K562 (cell line): ENCODE measurements around the gene KIAA1958. TPM values are rescaled to one million over a fixed set of nuclear protein-coding genes. Genes with fewer than 3 reads are reported as not detected.

Experiments used
- ARID2 ChIP-seq: fragments of 450-650 bp; IDR thresholded peaks from 2 replicates; pipeline ENCODE4 v1.6.1; 2017; ENCODE audit warnings: antibody characterized with exemption, mild to moderate bottlenecking
- DACH1 ChIP-seq: fragments of 450-650 bp; IDR thresholded peaks from 2 replicates; pipeline ENCODE4 v1.6.1; 2018; ENCODE audit not compliant: partially characterized antibody
- E2F6 ChIP-seq, 2 experiments: IDR thresholded peaks; 2 replicates each; pipeline ENCODE4 v1.6.1; 2011; ENCODE audit warnings: borderline replicate concordance in 1 of 2, control low read depth in 1 of 2, low read depth in 1 of 2, low read length in 1 of 2, mild to moderate bottlenecking in 1 of 2, mixed read lengths in 1 of 2, moderate library complexity in 1 of 2; ENCODE audit not compliant: insufficient read depth in 1 of 2, insufficient read length in 1 of 2, poor library complexity in 1 of 2, severe bottlenecking in 1 of 2; ENCODE audit errors: extremely low read depth in 1 of 2
- GABPB2 ChIP-seq: fragments of 250-450 bp; sonication (Bioruptor Pico); conservative IDR thresholded peaks from 2 replicates; pipeline ENCODE4 v1.5.1; 2021; ENCODE audit warnings: mild to moderate bottlenecking
- LCOR ChIP-seq: sonication (generic); formaldehyde crosslinking; IDR thresholded peaks from 2 replicates; pipeline ENCODE4 v1.8.0; 2022; ENCODE audit warnings: mild to moderate bottlenecking, missing genetic modification reagents
- SMC3 ChIP-seq: conservative IDR thresholded peaks from 2 replicates; pipeline ENCODE4 v1.6.1; 2011; ENCODE audit warnings: low read depth, low read length, improper control_type of control experiment; ENCODE audit not compliant: insufficient read depth
- SP2 ChIP-seq: IDR thresholded peaks from 2 replicates; pipeline ENCODE4 v1.6.1; 2011; ENCODE audit warnings: mild to moderate bottlenecking, low read depth, low read length, moderate library complexity; ENCODE audit not compliant: poor library complexity, severe bottlenecking; ENCODE audit errors: extremely low read depth
- TEAD4 ChIP-seq, 2 experiments: sonication (generic) in 1 of 2; formaldehyde crosslinking in 1 of 2; IDR thresholded peaks; 2 replicates each; pipeline versions ENCODE4 v1.6.1 to v1.8.0; 2012 to 2022; ENCODE audit warnings: borderline replicate concordance in 1 of 2, inconsistent platforms in 1 of 2, low read length in 1 of 2, mild to moderate bottlenecking in 1 of 2, missing genetic modification reagents in 1 of 2
- ZBTB40 ChIP-seq, 2 experiments: fragments of 450-650 bp in 1 of 2; sonication (generic) in 1 of 2; formaldehyde crosslinking in 1 of 2; IDR thresholded peaks; 2 replicates each; pipeline versions ENCODE4 v1.7.1 to v1.9.0; 2016 to 2022; ENCODE audit warnings: inconsistent platforms in 1 of 2, mild to moderate bottlenecking in 1 of 2, missing genetic modification reagents in 1 of 2
- ZNF146 ChIP-seq: IDR thresholded peaks from one replicate; pipeline ENCODE4 v1.6.1; 2018; ENCODE audit warnings: missing compliant biosample characterization; ENCODE audit not compliant: unreplicated experiment
- polyA plus RNA-seq, 8 experiments: library from polyadenylated mRNA; depleted of rRNA in 4 of 8; stranded (reverse) in 5 of 8; unstranded in 3 of 8; fragments of >200 nt; fragmentation: Nextera tagmentation in 2 of 8; fragmentation: Illumina TruSeq in 1 of 8; extraction: Ambion mirVana in 2 of 8; extraction: Trizol in 1 of 8; gene quantifications; 2 replicates each; pipeline versions ENCODE4 v1.2.1 to v1.2.3, GENCODE V29; 2011 to 2014; ENCODE audit warnings: inconsistent platforms in 1 of 8, missing spikeins in 1 of 8
- total RNA-seq, 7 experiments: library from RNA; depleted of rRNA in 6 of 7; stranded (reverse); fragments of >200 nt in 6 of 7; fragmentation: Illumina TruSeq in 2 of 7; extraction: Trizol in 2 of 7; gene quantifications; 2 replicates each; pipeline versions ENCODE4 v1.2.1 to v1.2.3, GENCODE V29; 2011 to 2021; ENCODE audit warnings: low replicate concordance in 1 of 7

The KIAA1958 gene
- total and polyA plus RNA-seq, 9 of the 15 experiments (the other 6 are each of a cell fraction or from before 2014, with no cell fraction given), result 1.1 to 16.0 (median 10.1) TPM

- TF ChIP-seq ZBTB40 (IDR thresholded peaks at IDR 0.05) (no peak), ZBTB40 (CRISPR knock-in tag; IDR thresholded peaks at IDR 0.05) (no peak), ZNF146 (no peak), SP2 (no peak), GABPB2 (CRISPR knock-in tag) (no peak), DACH1 (no peak), SMC3 (no peak), ARID2 (no peak), LCOR (CRISPR knock-in tag) (no peak), E2F6 (IDR thresholded peaks at IDR 0.05; ENCODE audit: borderline replicate concordance in 1 of 2, extremely low read depth in 1 of 2, insufficient read depth in 1 of 2, insufficient read length in 1 of 2, low read depth in 1 of 2, low read length in 1 of 2, poor library complexity in 1 of 2, severe bottlenecking in 1 of 2) (no peak), TEAD4 (IDR thresholded peaks at IDR 0.05; ENCODE audit: low read length) (no peak), TEAD4 (CRISPR knock-in tag; IDR thresholded peaks at IDR 0.05; ENCODE audit: borderline replicate concordance) (no peak)
- TF ChIP-seq, all 486 proteins: peak for 0
Observed at GRCh38 chr9:112696461-112696860, 209.8 kb downstream of the KIAA1958 start (continued).
